ENCODE data around the gene OR51B6. TPM values are rescaled to one million over a fixed set of nuclear protein-coding genes. Genes with fewer than 3 reads are reported as not detected.
A peak's percentile ranks its signal among the peaks of the same experiment; 100 is the strongest.

The OR51B6 gene
- total and polyA plus RNA-seq, 9 of the 15 experiments (the other 6 are each of a cell fraction or from before 2014, with no cell fraction given), result 0.06 to 0.97 TPM; not detected in 7

- TF ChIP-seq NR2C1 (IDR thresholded peaks at IDR 0.05) (no peak), NR2C1 (tag; IDR thresholded peaks at IDR 0.05) (no peak), NCOA2 (IDR thresholded peaks at IDR 0.05; ENCODE audit: partially characterized antibody in 2 of 2) (no peak), ATF3 (IDR thresholded peaks at IDR 0.05) (peak; percentile 55), ATF3 (CRISPR knock-in tag; conservative IDR thresholded peaks at IDR 0.05) (no peak), REST (IDR thresholded peaks at IDR 0.05; ENCODE audit: borderline replicate concordance) (peak; percentile 38; the same call in 1 of the 2 replicates), REST (CRISPR knock-in tag; IDR thresholded peaks at IDR 0.05; ENCODE audit: low read depth) (no peak), ZNF174 (CRISPR knock-in tag; IDR thresholded peaks at IDR 0.05) (no peak), ZNF212 (CRISPR knock-in tag; IDR thresholded peaks at IDR 0.05) (no peak), ERF (CRISPR knock-in tag; IDR thresholded peaks at IDR 0.05) (no peak), DEAF1 (CRISPR knock-in tag; IDR thresholded peaks at IDR 0.05) (peak; percentile 59; the same call in 1 of the 2 replicates), TCF3 (CRISPR knock-in tag; IDR thresholded peaks at IDR 0.05) (no peak), ZNF134 (CRISPR knock-in tag; conservative IDR thresholded peaks at IDR 0.05) (no peak), E2F6 (IDR thresholded peaks at IDR 0.05; ENCODE audit: borderline replicate concordance in 1 of 2, extremely low read depth in 1 of 2, insufficient read depth in 1 of 2, insufficient read length in 1 of 2, low read depth in 1 of 2, low read length in 1 of 2, poor library complexity in 1 of 2, severe bottlenecking in 1 of 2) (no peak), NFYB (IDR thresholded peaks at IDR 0.05; ENCODE audit: extremely low read depth, insufficient read length) (no peak), SOX6 (IDR thresholded peaks at IDR 0.05) (no peak), ZNF431 (CRISPR knock-in tag; IDR thresholded peaks at IDR 0.05) (no peak), ESRRA (IDR thresholded peaks at IDR 0.05; ENCODE audit: borderline replicate concordance, low read depth) (no peak)
Observed at GRCh38 chr11:5369789-5370188, 18.5 kb downstream of the OR51B6 start (continued).

Measured in K562 (cell line).